OCI-LY7 (cell line): Measurements from ENCODE around the gene CAMK2B. TPM values are rescaled to one million over a fixed set of nuclear protein-coding genes. Genes with fewer than 3 reads are reported as not detected.

Experiments
- BruUV-seq: library from RNA; stranded (reverse); fragments of 400-500 nt; replicated peaks from 2 replicates; lab custom pipeline; 2021; lab: Mats Ljungman, UMichigan
- CTCF ChIA-PET: fragments of 300-600 bp; sonication (Branson Sonifier 250); formaldehyde crosslinking; loops from one replicate; lab custom pipeline; 2022; ENCODE audit warnings: antibody characterized with exemption; ENCODE audit not compliant: unreplicated experiment; lab: Charles Lee
- POLR2A ChIA-PET: fragments of 300-600 bp; sonication (Branson Sonifier 250); formaldehyde crosslinking; loops from one replicate; lab custom pipeline; 2022; ENCODE audit warnings: antibody characterized with exemption; lab: Charles Lee
- DNase-seq: peaks from one replicate; pipeline ENCODE4 v3.0.0-alpha.2; 2015; ENCODE audit warnings: low spot score
- H2AFZ ChIP-seq: fragments of 200-600 bp; sonication (generic), shearing (Covaris generic); 2 replicates; pipeline ENCODE4 v1.6.1; 2014; ENCODE audit warnings: mild to moderate bottlenecking, antibody characterized with exemption, low read length, moderate library complexity
- H3K27ac ChIP-seq: fragments of 200-600 bp; sonication (generic); 2 replicates; pipeline ENCODE4 v1.5.1; 2014; ENCODE audit warnings: mixed run types, low read depth, mild to moderate bottlenecking, moderate library complexity, low read length, inconsistent platforms; ENCODE audit not compliant: poor library complexity, severe bottlenecking
- H3K36me3 ChIP-seq: fragments of 200-600 bp; sonication (generic); 2 replicates; pipeline ENCODE4 v1.6.1; 2014; ENCODE audit warnings: mild to moderate bottlenecking, antibody characterized with exemption, low read length, moderate library complexity, mixed read lengths; ENCODE audit not compliant: insufficient read depth
- H3K4me1 ChIP-seq: fragments of 200-600 bp; sonication (generic); 2 replicates; pipeline ENCODE4 v1.5.1; 2014; ENCODE audit warnings: mild to moderate bottlenecking, low read length; ENCODE audit not compliant: insufficient read depth, poor library complexity, severe bottlenecking
- H3K4me2 ChIP-seq: fragments of 200-600 bp; sonication (generic); 2 replicates; pipeline ENCODE4 v1.6.1; 2014; ENCODE audit warnings: mild to moderate bottlenecking, low read length
- H3K4me3 ChIP-seq: fragments of 200-600 bp; sonication (generic); 2 replicates; pipeline ENCODE4 v1.5.1; 2014; ENCODE audit warnings: mild to moderate bottlenecking, low read depth, low read length; ENCODE audit not compliant: poor library complexity, severe bottlenecking
- H3K79me2 ChIP-seq: fragments of 200-600 bp; sonication (generic); 2 replicates; pipeline ENCODE4 v1.6.1; 2016; ENCODE audit warnings: low read depth, mild to moderate bottlenecking, low read length, moderate library complexity, mixed read lengths; ENCODE audit not compliant: insufficient read depth
- H3K9me2 ChIP-seq: fragments of 200-600 bp; sonication (generic); 2 replicates; pipeline ENCODE4 v1.6.1; 2016; ENCODE audit warnings: mild to moderate bottlenecking, low read length, mixed read lengths; ENCODE audit not compliant: insufficient read depth
- H3K9me3 ChIP-seq: fragments of 200-600 bp; sonication (generic); 2 replicates; pipeline ENCODE4 v1.6.1; 2014; ENCODE audit warnings: mild to moderate bottlenecking, mixed run types, low read length, mixed read lengths
- H4K20me1 ChIP-seq: fragments of 200-600 bp; sonication (generic); 2 replicates; pipeline ENCODE4 v1.6.1; 2014; ENCODE audit warnings: mild to moderate bottlenecking, antibody characterized with exemption, low read length, moderate library complexity, mixed read lengths; ENCODE audit not compliant: insufficient read depth
- CTCF ChIP-seq: fragments of 200-600 bp; sonication (generic); conservative IDR thresholded peaks from 2 replicates; pipeline ENCODE4 v1.5.1; 2014; ENCODE audit warnings: mild to moderate bottlenecking, antibody characterized with exemption, low read length, moderate library complexity, mixed read lengths
- EZH2phosphoT487 ChIP-seq: fragments of 200-600 bp; sonication (generic); IDR thresholded peaks from 2 replicates; pipeline ENCODE4 v1.6.1; 2018; ENCODE audit warnings: low read depth, borderline replicate concordance, mild to moderate bottlenecking, mixed run types, antibody characterized with exemption, low read length, moderate library complexity, mixed read lengths
- intact Hi-C: fragments of 100-400 bp; cut with micrococcal nuclease; formaldehyde crosslinking; loops from one replicate; pipeline ENCODE4 v1.10.0; 2022; ENCODE audit not compliant: unreplicated experiment
- total RNA-seq, 2 experiments: library from RNA; depleted of rRNA in 1 of 2; stranded (reverse); fragments of >200 nt in 1 of 2; shearing (Covaris generic) in 1 of 2; gene quantifications; 2 replicates each; pipeline ENCODE4 v1.2.3, GENCODE V29; 2014 to 2022

CAMK2B gene
- total RNA-seq, 2 experiments from 2014 or later: 0.66 to 1.1 TPM

GRCh38 chr7:44281811-44282600 lies 43.4 kb downstream of the CAMK2B start:
- Histone ChIP-seq H3K27ac (no peak overlapping the region), H3K4me1 (no peaks in the 10 kb centered on the region), H3K36me3 (no peaks in the 10 kb centered on the region), H3K79me2 (no peaks in the 10 kb centered on the region), H3K4me3 (no peak overlapping the region), H3K4me2 (no peak overlapping the region), H3K9me2 (no peaks in the 10 kb centered on the region), H3K9me3 (no peaks in the 10 kb centered on the region), H2AFZ (no peak overlapping the region), H4K20me1 (no peaks in the 10 kb centered on the region)
- ChIA-PET POLR2A (interaction anchor here (0.6 kb wide), 1 partner anchor 451 kb away, joined by 3 read pairs; no protein-coding TSS in a partner anchor), CTCF (no interaction called here)
- BruUV-seq: no TSS peak
- intact Hi-C loops: no loop called here
- no peak for TF ChIP-seq CTCF
- TF ChIP-seq EZH2phosphoT487: no peak
- DNase-seq: no peak

GRCh38 chr7:44280993-44281721 lies 44.2 kb downstream of the CAMK2B start:
- TF ChIP-seq EZH2phosphoT487: no peak
- TF ChIP-seq CTCF: no peak
- Histone ChIP-seq H3K79me2 (no peaks in the 10 kb centered on the region), H3K36me3 (no peaks in the 10 kb centered on the region), H3K9me2 (no peaks in the 10 kb centered on the region), H3K9me3 (no peaks in the 10 kb centered on the region), H4K20me1 (no peaks in the 10 kb centered on the region), H3K4me1 (no peaks in the 10 kb centered on the region), H3K4me3 (no peak overlapping the region), H3K27ac (no peak overlapping the region), H3K4me2 (no peak overlapping the region), H2AFZ (no peak overlapping the region)
- CTCF ChIA-PET: no interaction called here
- DNase-seq: no peak
- no TSS peak for BruUV-seq
- intact Hi-C loops: no loop called here
- POLR2A ChIA-PET: interaction anchor here (0.6 kb wide), 1 partner anchor 450 kb away, joined by 3 read pairs; no protein-coding TSS in a partner anchor

GRCh38 chr7:44280636-44280992 lies 44.8 kb downstream of the CAMK2B start:
- Histone ChIP-seq H3K4me1 (no peaks in the 10 kb centered on the region), H4K20me1 (no peaks in the 10 kb centered on the region), H2AFZ (no peak overlapping the region), H3K4me2 (no peak overlapping the region), H3K79me2 (no peaks in the 10 kb centered on the region), H3K9me2 (no peaks in the 10 kb centered on the region), H3K4me3 (no peak overlapping the region), H3K27ac (no peak overlapping the region), H3K9me3 (no peaks in the 10 kb centered on the region), H3K36me3 (no peaks in the 10 kb centered on the region)
- intact Hi-C loops: no loop called here
- ChIA-PET POLR2A (no interaction called here), CTCF (no interaction called here)
- no peak for DNase-seq
- TF ChIP-seq CTCF (no peak), EZH2phosphoT487 (no peak)
- BruUV-seq: no TSS peak
